ENCODE data around the gene MICAL2. TPM values are rescaled to one million over a fixed set of nuclear protein-coding genes. Genes with fewer than 3 reads are reported as not detected.
A peak's percentile ranks its signal among the peaks of the same experiment; 100 is the strongest.

MICAL2 gene
- total RNA-seq, 2 donors from 2014 or later: 60.8 to 124 TPM

GRCh38 chr11:12089473-12089872 is 20.9 kb upstream of the MICAL2 start:
- DNase-seq (ENCODE audit: low spot score in 2 of 2) (no peak), ATAC-seq (peak in 1 of 2 donors; percentile 74)
- H3K27ac Mint-ChIP-seq: peak overlapping the region; percentile 64 to 93
- H3K9me3 Mint-ChIP-seq: peaks cover 0 to under 1% of the 10 kb centered on the region in 2 donors
- H3K36me3 Mint-ChIP-seq: peaks cover 0 to 3% of the 10 kb centered on the region in 2 donors

GRCh38 chr11:12090061-12090591 is 20.3 kb upstream of the MICAL2 start:
- DNase-seq (ENCODE audit: low spot score in 2 of 2) (no peak), ATAC-seq (no peak)
- H3K9me3 Mint-ChIP-seq: no peaks in the 10 kb centered on the region
- H3K36me3 Mint-ChIP-seq: no peaks in the 10 kb centered on the region
- peak overlapping the region; percentile 46 to 93 for H3K27ac Mint-ChIP-seq

- no peak for ATAC-seq
These were observed 19.6 kb upstream of the MICAL2 start for GRCh38 chr11:12090761-12091258.

GRCh38 chr11:12091956-12092558 is 18.3 kb upstream of the MICAL2 start:
- H3K27ac Mint-ChIP-seq: no peak overlapping the region

More at GRCh38 chr11:12090761-12091258, 19.6 kb upstream of the MICAL2 start:
- no peak for DNase-seq (ENCODE audit: low spot score in 2 of 2)
- Mint-ChIP-seq H3K9me3 (no peaks in the 10 kb centered on the region), H3K36me3 (no peaks in the 10 kb centered on the region), H3K27ac (no peak overlapping the region)

GRCh38 chr11:12092714-12093113 is 17.7 kb upstream of the MICAL2 start:
- ATAC-seq: no peak
- no peaks in the 10 kb centered on the region for H3K36me3 Mint-ChIP-seq
- H3K9me3 Mint-ChIP-seq: no peaks in the 10 kb centered on the region
- DNase-seq (ENCODE audit: low spot score in 2 of 2): no peak
- H3K27ac Mint-ChIP-seq: no peak overlapping the region

More at GRCh38 chr11:12091956-12092558, 18.3 kb upstream of the MICAL2 start:
- no peaks in the 10 kb centered on the region for H3K9me3 Mint-ChIP-seq
- DNase-seq (ENCODE audit: low spot score in 2 of 2) (no peak), ATAC-seq (no peak)
- no peaks in the 10 kb centered on the region for H3K36me3 Mint-ChIP-seq

GRCh38 chr11:12094872-12095800 is 15.3 kb upstream of the MICAL2 start:
- ATAC-seq: no peak
- no peak for DNase-seq (ENCODE audit: low spot score in 2 of 2)
- no peaks in the 10 kb centered on the region for H3K36me3 Mint-ChIP-seq
- H3K27ac Mint-ChIP-seq: no peak overlapping the region
- peaks cover 0 to 5% of the 10 kb centered on the region in 2 donors for H3K9me3 Mint-ChIP-seq

- no peaks in the 10 kb centered on the region for H3K36me3 Mint-ChIP-seq
- H3K9me3 Mint-ChIP-seq: peaks cover 0 to 5% of the 10 kb centered on the region in 2 donors
- no peak for DNase-seq (ENCODE audit: low spot score in 2 of 2)
- peak overlapping the region in 1 of 2 donors; percentile 1 for H3K27ac Mint-ChIP-seq
- ATAC-seq: no peak
These were observed 13.2 kb upstream of the MICAL2 start for GRCh38 chr11:12097219-12097618.

- peaks cover 0 to 5% of the 10 kb centered on the region in 2 donors for H3K9me3 Mint-ChIP-seq
- H3K36me3 Mint-ChIP-seq: no peaks in the 10 kb centered on the region
- DNase-seq (ENCODE audit: low spot score in 2 of 2) (no peak), ATAC-seq (no peak)
- H3K27ac Mint-ChIP-seq: no peak overlapping the region
These were observed 11.8 kb upstream of the MICAL2 start for GRCh38 chr11:12098601-12099000.

- DNase-seq (ENCODE audit: low spot score in 2 of 2): no peak
- no peak for ATAC-seq
- Mint-ChIP-seq H3K27ac (no peak overlapping the region), H3K9me3 (peaks cover 0 to 5% of the 10 kb centered on the region in 2 donors), H3K36me3 (no peaks in the 10 kb centered on the region)
These were observed 11.1 kb upstream of the MICAL2 start for GRCh38 chr11:12099132-12099873.

- peak overlapping the region in 1 of 2 donors; percentile 18 for H3K27ac Mint-ChIP-seq
- ATAC-seq (no peak), DNase-seq (ENCODE audit: low spot score in 2 of 2) (no peak)
- H3K9me3 Mint-ChIP-seq: peaks cover 0 to 5% of the 10 kb centered on the region in 2 donors
- no peaks in the 10 kb centered on the region for H3K36me3 Mint-ChIP-seq
These were observed 10.0 kb upstream of the MICAL2 start for GRCh38 chr11:12100429-12100828.

GRCh38 chr11:12100841-12101242 is 9.5 kb upstream of the MICAL2 start:
- Mint-ChIP-seq H3K36me3 (no peaks in the 10 kb centered on the region), H3K9me3 (peaks cover 0 to 5% of the 10 kb centered on the region in 2 donors), H3K27ac (no peak overlapping the region)
- ATAC-seq (no peak), DNase-seq (ENCODE audit: low spot score in 2 of 2) (no peak)

GRCh38 chr11:12101318-12101717 is 9.1 kb upstream of the MICAL2 start:
- no peaks in the 10 kb centered on the region for H3K36me3 Mint-ChIP-seq

GRCh38 chr11:12102588-12103410 is 7.6 kb upstream of the MICAL2 start:
- ATAC-seq (no peak), DNase-seq (ENCODE audit: low spot score in 2 of 2) (no peak)
- peaks cover 0 to 3% of the 10 kb centered on the region in 2 donors for H3K36me3 Mint-ChIP-seq
- peaks cover 0 to 5% of the 10 kb centered on the region in 2 donors for H3K9me3 Mint-ChIP-seq
- no peak overlapping the region for H3K27ac Mint-ChIP-seq

More at GRCh38 chr11:12101318-12101717, 9.1 kb upstream of the MICAL2 start:
- no peak for ATAC-seq
- H3K27ac Mint-ChIP-seq: no peak overlapping the region
- peaks cover 0 to 5% of the 10 kb centered on the region in 2 donors for H3K9me3 Mint-ChIP-seq
- DNase-seq (ENCODE audit: low spot score in 2 of 2): no peak

GRCh38 chr11:12103411-12104225 is 6.8 kb upstream of the MICAL2 start:
- H3K36me3 Mint-ChIP-seq: peaks cover 0 to 6% of the 10 kb centered on the region in 2 donors
- DNase-seq (ENCODE audit: low spot score in 2 of 2): no peak
- no peak for ATAC-seq
- no peak overlapping the region for H3K27ac Mint-ChIP-seq
- peaks cover 0 to 1% of the 10 kb centered on the region in 2 donors for H3K9me3 Mint-ChIP-seq

- Mint-ChIP-seq H3K36me3 (peaks cover 0 to 6% of the 10 kb centered on the region in 2 donors), H3K9me3 (no peaks in the 10 kb centered on the region), H3K27ac (no peak overlapping the region)
- DNase-seq (ENCODE audit: low spot score in 2 of 2): no peak
- no peak for ATAC-seq
These were observed 4.9 kb upstream of the MICAL2 start for GRCh38 chr11:12105471-12105870.
